HCEC 1CT (cell line): ENCODE measurements around the gene ST7.
"Not testable (repeated sequence)": the region's sequence is repeated elsewhere in the genome, so short reads cannot be mapped to it uniquely, and the experiment has no call there.

Experiments
- DNase-seq: peaks from one replicate; pipeline ENCODE4 v3.0.0-alpha.2; 2017

ST7 gene

GRCh38 chr7:117110480-117111315 lies 157.4 kb downstream of the ST7 start:
- DNase-seq, result no peak

- no peak for DNase-seq
Observed at GRCh38 chr7:117111535-117111934, 158.2 kb downstream of the ST7 start.

- DNase-seq, result no peak
Observed at GRCh38 chr7:117112640-117113039, 159.3 kb downstream of the ST7 start.

GRCh38 chr7:117113871-117114270 lies 160.6 kb downstream of the ST7 start:
- DNase-seq, result no peak

- DNase-seq, result no peak
Observed at GRCh38 chr7:117114272-117114671, 161.0 kb downstream of the ST7 start.

GRCh38 chr7:117116211-117116610 lies 162.9 kb downstream of the ST7 start:
- DNase-seq, result no peak

- DNase-seq, result no peak
Observed at GRCh38 chr7:117117172-117117571, 163.9 kb downstream of the ST7 start.

GRCh38 chr7:117118579-117119180 lies 165.4 kb downstream of the ST7 start:
- no peak for DNase-seq

- peak; percentile 63 for DNase-seq
Observed at GRCh38 chr7:117119192-117119924, 166.1 kb downstream of the ST7 start.

- DNase-seq, result not testable (repeated sequence)
Observed at GRCh38 chr7:117120321-117120720, 167.0 kb downstream of the ST7 start.

GRCh38 chr7:117122036-117122435 lies 168.7 kb downstream of the ST7 start:
- DNase-seq, result not testable (repeated sequence)

- DNase-seq, result no peak
Observed at GRCh38 chr7:117122536-117122935, 169.2 kb downstream of the ST7 start.

GRCh38 chr7:117123311-117123926 lies 170.1 kb downstream of the ST7 start:
- no peak for DNase-seq

GRCh38 chr7:117124591-117125220 lies 171.4 kb downstream of the ST7 start:
- peak; percentile 97 for DNase-seq

GRCh38 chr7:117126676-117127075 lies 173.4 kb downstream of the ST7 start:
- DNase-seq, result no peak

- DNase-seq, result peak; percentile 65
Observed at GRCh38 chr7:117127585-117128168, 174.4 kb downstream of the ST7 start.

- DNase-seq, result no peak
Observed at GRCh38 chr7:117129521-117129955, 176.2 kb downstream of the ST7 start.

- no peak for DNase-seq
Observed at GRCh38 chr7:117130262-117130661, 177.0 kb downstream of the ST7 start.

GRCh38 chr7:117132321-117133120 lies 179.2 kb downstream of the ST7 start:
- peak; percentile 96 for DNase-seq

- no peak for DNase-seq
Observed at GRCh38 chr7:117133125-117133524, 179.8 kb downstream of the ST7 start.

GRCh38 chr7:117134411-117134810 lies 181.1 kb downstream of the ST7 start:
- DNase-seq, result no peak
